Omental fat pad (tissue), 4 donors: Measurements from ENCODE around the gene HS6ST3. TPM values are rescaled to one million over a fixed set of nuclear protein-coding genes. Genes with fewer than 3 reads are reported as not detected.

ENCODE experiments used
- ATAC-seq: fragments of 150-250 bp; one replicate; pipeline ENCODE4 v1.9.1; 2016; ENCODE audit warnings: mild to moderate bottlenecking, moderate library complexity; ENCODE audit not compliant: low FRiP score
- DNase-seq: peaks from one replicate; pipeline ENCODE4 v3.0.0-alpha.2; 2019; ENCODE audit warnings: low spot score
- CTCF ChIP-seq, 3 donors: fragments of 450-650 bp; IDR thresholded peaks; one replicate each; pipeline ENCODE4 v1.5.1; 2016 to 2017; ENCODE audit warnings: antibody characterized with exemption in 3 of 3, mild to moderate bottlenecking in 3 of 3, moderate library complexity in 2 of 3
- total RNA-seq, 4 donors: library from RNA; depleted of rRNA; stranded (reverse); fragments of >200 nt; gene quantifications; one replicate each; pipeline ENCODE4 v1.1.0, GENCODE V29; 2016

The HS6ST3 gene
- total RNA-seq, 4 donors from 2014 or later, result 0.09 to 0.32 (median 0.24) TPM; not detected in 1

- no peak for DNase-seq
- no peak for ATAC-seq
- TF ChIP-seq CTCF (IDR thresholded peaks at IDR 0.05), result no peak
Measured at GRCh38 chr13:96202315-96202714, 112.4 kb downstream of the HS6ST3 start.

GRCh38 chr13:96203471-96203870 lies 113.6 kb downstream of the HS6ST3 start:
- no peak for ATAC-seq
- no peak for TF ChIP-seq CTCF (IDR thresholded peaks at IDR 0.05)
- no peak for DNase-seq

GRCh38 chr13:96214824-96215445 lies 125.0 kb downstream of the HS6ST3 start:
- ATAC-seq, result no peak

GRCh38 chr13:96216543-96216942 lies 126.6 kb downstream of the HS6ST3 start:
- no peak for ATAC-seq
- no peak for TF ChIP-seq CTCF (IDR thresholded peaks at IDR 0.05)
- DNase-seq, result no peak

More at GRCh38 chr13:96214824-96215445, 125.0 kb downstream of the HS6ST3 start:
- no peak for DNase-seq
- no peak for TF ChIP-seq CTCF (IDR thresholded peaks at IDR 0.05)

GRCh38 chr13:96218475-96218874 lies 128.6 kb downstream of the HS6ST3 start:
- no peak for TF ChIP-seq CTCF (IDR thresholded peaks at IDR 0.05)
- ATAC-seq (no peak), DNase-seq (no peak)

GRCh38 chr13:96221471-96221870 lies 131.6 kb downstream of the HS6ST3 start:
- no peak for TF ChIP-seq CTCF (IDR thresholded peaks at IDR 0.05)
- ATAC-seq (no peak), DNase-seq (no peak)

GRCh38 chr13:96223231-96223630 lies 133.3 kb downstream of the HS6ST3 start:
- ATAC-seq, result no peak
- no peak for TF ChIP-seq CTCF (IDR thresholded peaks at IDR 0.05)
- DNase-seq, result no peak
